H1 (cell line): Measurements from ENCODE around the gene ANKRD24. TPM values are rescaled to one million over a fixed set of nuclear protein-coding genes. Genes with fewer than 3 reads are reported as not detected.

Experiments used
- CTCF ChIA-PET: fragments of 300-600 bp; sonication (Branson Sonifier 250); formaldehyde crosslinking; loops from one replicate; lab custom pipeline; 2021; ENCODE audit not compliant: partially characterized antibody; lab: Charles Lee
- POLR2A ChIA-PET: fragments of 300-600 bp; sonication (Branson Sonifier 250); formaldehyde crosslinking; loops from one replicate; lab custom pipeline; 2021; ENCODE audit warnings: inconsistent platforms; ENCODE audit not compliant: partially characterized antibody; lab: Charles Lee
- DNase-seq, 2 experiments: peaks; one replicate each; pipeline versions ENCODE4 v3.0.0 to v3.0.0-alpha.2; 2010 to 2022; ENCODE audit warnings: low spot score in 2 of 2, low read depth in 1 of 2, mixed read lengths in 1 of 2
- FAIRE-seq: peaks from 2 replicates; lab custom pipeline; 2011; peaks lifted over from hg19 to GRCh38; lab: Jason Lieb, UNC
- H2AFZ ChIP-seq: 2 replicates; pipeline ENCODE4 v1.8.1; 2012; ENCODE audit warnings: low read length, inconsistent platforms
- H2AK5ac ChIP-seq: 2 replicates; pipeline ENCODE4 v1.6.1; 2013; ENCODE audit warnings: low read depth, low read length
- H2BK120ac ChIP-seq: replicated peaks from 2 replicates; pipeline ENCODE3; 2013; ENCODE audit warnings: low read depth, low read length, inconsistent platforms
- H2BK12ac ChIP-seq: 2 replicates; pipeline ENCODE4 v1.6.1; 2013; ENCODE audit warnings: low read depth, low read length
- H2BK15ac ChIP-seq: 2 replicates; pipeline ENCODE4 v1.6.1; 2013; ENCODE audit warnings: low read length
- H2BK20ac ChIP-seq: 2 replicates; pipeline ENCODE4 v1.6.1; 2013; ENCODE audit warnings: low read length
- H2BK5ac ChIP-seq: 2 replicates; pipeline ENCODE4 v1.6.1; 2013; ENCODE audit warnings: low read depth, low read length
- H3K14ac ChIP-seq: 2 replicates; pipeline ENCODE4 v1.6.1; 2013; ENCODE audit warnings: inconsistent platforms; ENCODE audit not compliant: insufficient read length
- H3K18ac ChIP-seq: 2 replicates; pipeline ENCODE4 v1.6.1; 2013; ENCODE audit warnings: low read length; ENCODE audit errors: extremely low read depth
- H3K23ac ChIP-seq: 2 replicates; pipeline ENCODE4 v1.6.1; 2013; ENCODE audit warnings: inconsistent platforms; ENCODE audit not compliant: insufficient read length
- H3K23me2 ChIP-seq: 2 replicates; pipeline ENCODE4 v1.6.1; 2013; ENCODE audit warnings: low read depth, low read length
- H3K27ac ChIP-seq: 2 replicates; pipeline ENCODE4 v1.6.1; 2011; ENCODE audit warnings: low read depth, low read length, inconsistent platforms
- H3K27me3 ChIP-seq, 4 experiments: replicated peaks in 1 of 4; 1 replicate in 1 of 4; 2 replicates in 3 of 4; pipeline versions ENCODE4 v1.6.1 to v1.8.1; 2011 to 2013; ENCODE audit warnings: low read length in 3 of 4, mild to moderate bottlenecking in 3 of 4, inconsistent platforms in 2 of 4, mixed read lengths in 2 of 4, moderate library complexity in 1 of 4; ENCODE audit not compliant: control insufficient read depth in 3 of 4, insufficient read depth in 3 of 4; ENCODE audit errors: extremely low read depth in 1 of 4
- H3K36me3 ChIP-seq, 4 experiments: 2 replicates each; pipeline versions ENCODE4 v1.6.1 to v1.8.1; 2011 to 2013; ENCODE audit warnings: mild to moderate bottlenecking in 4 of 4, low read length in 3 of 4, moderate library complexity in 2 of 4, control low read depth in 1 of 4, inconsistent platforms in 1 of 4; ENCODE audit not compliant: insufficient read depth in 4 of 4, control insufficient read depth in 2 of 4
- H3K4ac ChIP-seq: replicated peaks from 2 replicates; pipeline ENCODE3; 2013; ENCODE audit warnings: low read length, low read depth, mixed read lengths, inconsistent platforms; ENCODE audit not compliant: insufficient read length
- H3K4me1 ChIP-seq, 4 experiments: replicated peaks in 1 of 4; 1 replicate in 1 of 4; 2 replicates in 3 of 4; pipeline versions ENCODE4 v1.6.1 to v1.8.1; 2011 to 2013; ENCODE audit warnings: low read length in 3 of 4, inconsistent platforms in 2 of 4, mixed read lengths in 1 of 4; ENCODE audit not compliant: insufficient read depth in 4 of 4, control insufficient read depth in 3 of 4
- H3K4me2 ChIP-seq, 2 experiments: 2 replicates each; pipeline versions ENCODE4 v1.6.1 to v1.8.1; 2011 to 2013; ENCODE audit warnings: low read depth in 2 of 2, low read length in 2 of 2, control low read depth in 1 of 2, inconsistent platforms in 1 of 2, mild to moderate bottlenecking in 1 of 2; ENCODE audit not compliant: insufficient read depth in 1 of 2
- H3K4me3 ChIP-seq, 4 experiments: fragments of 200-600, 300-600 bp in 1 of 4; sonication (generic), shearing (Covaris generic), sonication (Bioruptor Twin) in 1 of 4; 2 replicates each; pipeline versions ENCODE4 v1.5.1 to v1.8.1; 2011 to 2016; ENCODE audit warnings: low read length in 4 of 4, low read depth in 3 of 4, control low read depth in 2 of 4, inconsistent platforms in 2 of 4, mild to moderate bottlenecking in 2 of 4, mixed read lengths in 1 of 4, moderate library complexity in 1 of 4; ENCODE audit not compliant: insufficient read depth in 2 of 4; ENCODE audit errors: extremely low read depth in 1 of 4
- H3K56ac ChIP-seq: replicated peaks from 2 replicates; pipeline ENCODE3; 2013; ENCODE audit warnings: low read depth, mild to moderate bottlenecking, mixed read lengths, low read length, inconsistent platforms; ENCODE audit not compliant: insufficient read length
- H3K79me1 ChIP-seq: 2 replicates; pipeline ENCODE4 v1.6.1; 2013; ENCODE audit warnings: low read depth, low read length, control low read depth
- H3K79me2 ChIP-seq, 2 experiments: 2 replicates each; pipeline versions ENCODE4 v1.6.1 to v1.8.1; 2012 to 2013; ENCODE audit warnings: low read length in 2 of 2, mild to moderate bottlenecking in 2 of 2, inconsistent platforms in 1 of 2; ENCODE audit not compliant: insufficient read depth in 2 of 2, control insufficient read depth in 1 of 2
- H3K9ac ChIP-seq, 4 experiments: replicated peaks in 1 of 4; 1 replicate in 1 of 4; 2 replicates in 3 of 4; pipeline versions ENCODE4 v1.6.1 to v1.8.1; 2011 to 2013; ENCODE audit warnings: low read depth in 3 of 4, low read length in 3 of 4, control low read depth in 2 of 4, mild to moderate bottlenecking in 2 of 4, moderate library complexity in 2 of 4, inconsistent platforms in 1 of 4; ENCODE audit errors: extremely low read depth in 1 of 4
- H3K9me3 ChIP-seq, 2 experiments: 2 replicates each; pipeline versions ENCODE4 v1.6.1 to v1.8.1; 2012 to 2013; ENCODE audit warnings: mild to moderate bottlenecking in 2 of 2, moderate library complexity in 2 of 2, control low read depth in 1 of 2, inconsistent platforms in 1 of 2, low read depth in 1 of 2, low read length in 1 of 2, mixed read lengths in 1 of 2; ENCODE audit not compliant: insufficient read depth in 2 of 2
- H4K20me1 ChIP-seq, 2 experiments: replicated peaks in 1 of 2; 2 replicates each; pipeline versions ENCODE3 to v1.8.1; 2011 to 2013; ENCODE audit warnings: inconsistent platforms in 2 of 2, low read length in 2 of 2, mild to moderate bottlenecking in 1 of 2; ENCODE audit not compliant: insufficient read depth in 2 of 2, control insufficient read depth in 1 of 2
- H4K5ac ChIP-seq: 2 replicates; pipeline ENCODE4 v1.6.1; 2013; ENCODE audit warnings: low read length, low read depth, mixed read lengths, inconsistent platforms; ENCODE audit not compliant: insufficient read length
- H4K8ac ChIP-seq: 2 replicates; pipeline ENCODE4 v1.8.0; 2013; ENCODE audit warnings: mild to moderate bottlenecking, moderate library complexity, low read length, inconsistent platforms; ENCODE audit not compliant: insufficient read depth; ENCODE audit errors: extremely low read depth
- H4K91ac ChIP-seq: replicated peaks from 2 replicates; pipeline ENCODE3; 2013; ENCODE audit warnings: low read length, mixed read lengths, inconsistent platforms; ENCODE audit not compliant: insufficient read length
- CBX8 ChIP-seq: fragments of 300-800, 300-1000 bp; sonication (generic); IDR thresholded peaks from 2 replicates; pipeline ENCODE4 v1.7.1; 2016; ENCODE audit warnings: low read depth, low read length, borderline replicate concordance
- CHD2 ChIP-seq: IDR thresholded peaks from 2 replicates; pipeline ENCODE4 v1.6.1; 2012; ENCODE audit warnings: low read length, improper control_type of control experiment
- EGR1 ChIP-seq: IDR thresholded peaks from 2 replicates; pipeline ENCODE4 v1.6.1; 2011; ENCODE audit warnings: low read depth, low read length, borderline replicate concordance
- HDAC2 ChIP-seq, 2 experiments: fragments of 300-600 bp in 1 of 2; sonication (generic) in 1 of 2; IDR thresholded peaks; 2 replicates each; pipeline ENCODE4 v1.6.1; 2011 to 2012; ENCODE audit warnings: low read depth in 2 of 2, low read length in 2 of 2, mild to moderate bottlenecking in 2 of 2, moderate library complexity in 2 of 2, borderline replicate concordance in 1 of 2, inconsistent platforms in 1 of 2
- JUND ChIP-seq: IDR thresholded peaks from 2 replicates; pipeline ENCODE4 v1.6.1; 2011; ENCODE audit warnings: mild to moderate bottlenecking, improper control_type of control experiment, low read length
- KDM1A ChIP-seq: fragments of 200-600, 300-600 bp; sonication (generic); IDR thresholded peaks from 2 replicates; pipeline ENCODE4 v1.7.1; 2016; ENCODE audit warnings: mild to moderate bottlenecking, low read length, borderline replicate concordance
- NANOG ChIP-seq: IDR thresholded peaks from 2 replicates; pipeline ENCODE4 v1.6.1; 2011; ENCODE audit warnings: low read length, low read depth, mild to moderate bottlenecking, inconsistent platforms; ENCODE audit not compliant: insufficient read depth, poor library complexity, severe bottlenecking
- POU5F1 ChIP-seq: IDR thresholded peaks from 2 replicates; pipeline ENCODE4 v1.6.1; 2011; ENCODE audit warnings: low read depth, mild to moderate bottlenecking, low read length, moderate library complexity
- RBBP5 ChIP-seq: IDR thresholded peaks from 2 replicates; pipeline ENCODE4 v1.7.1; 2012; ENCODE audit warnings: low read depth, mild to moderate bottlenecking, inconsistent platforms, low read length, moderate library complexity, borderline replicate concordance
- SUZ12 ChIP-seq: fragments of 200-600 bp; sonication (generic); IDR thresholded peaks from 2 replicates; pipeline ENCODE4 v1.6.1; 2012; ENCODE audit warnings: mild to moderate bottlenecking, inconsistent platforms, low read length, moderate library complexity, mixed read lengths
- YY1 ChIP-seq: IDR thresholded peaks from 2 replicates; pipeline ENCODE4 v1.6.1; 2011; ENCODE audit warnings: low read depth, mild to moderate bottlenecking, low read length
- ZNF274 ChIP-seq: IDR thresholded peaks from 2 replicates; pipeline ENCODE4 v1.7.0; 2012; ENCODE audit warnings: low read length, borderline replicate concordance; ENCODE audit errors: extremely low read depth
- WGBS, 2 experiments: shearing (Covaris generic) in 1 of 2; methylation state at CpG; one replicate each; pipeline versions ENCODE4 v1.1.6 to v1.1.7; 2013 to 2015; ENCODE audit warnings: low lambda C conversion rate in 2 of 2, mixed read lengths in 2 of 2, inconsistent platforms in 1 of 2, low coverage in 1 of 2, missing lambda C conversion rate in 1 of 2; ENCODE audit not compliant: insufficient replicate concordance in 2 of 2, insufficient coverage in 1 of 2, insufficient read length in 1 of 2; ENCODE audit errors: extremely low coverage in 1 of 2, missing lambda C conversion rate in 1 of 2; 5-methylcytosine and 5-hydroxymethylcytosine counted together
- polyA plus RNA-seq, 7 experiments: library from polyadenylated mRNA; depleted of rRNA in 3 of 7; stranded (reverse) in 5 of 7; unstranded in 2 of 7; fragments of >200 nt in 5 of 7; fragments of 200-250 nt in 2 of 7; gene quantifications; 1 replicate in 5 of 7; 2 replicates in 1 of 7; 4 replicates in 1 of 7; pipeline versions ENCODE4 v1.2.1 to v1.2.3, GENCODE V29; 2011 to 2013; ENCODE audit warnings: missing spikeins in 2 of 7, mixed read lengths in 2 of 7
- total RNA-seq: library from RNA; stranded (reverse); fragmentation: NEBNext Ultra II Directional; extraction: Animal tissue kit (Norgen Biotek cat#: 25700); gene quantifications from 2 replicates; pipeline ENCODE4 v1.2.1, GENCODE V29; 2021
- TF ChIP-seq, protein P1 (sequence below): IDR thresholded peaks from 2 replicates; pipeline ENCODE4 v1.6.1; 2012; ENCODE audit warnings: inconsistent platforms

The ANKRD24 gene
- total and polyA plus RNA-seq, 2 of the 8 experiments (the other 6 are each of a cell fraction or from before 2014, with no cell fraction given), result 7.6 to 14.1 TPM

- H3K4me1 ChIP-seq, result no peaks in the 10 kb centered on the region; a peak in 2 of 7 replicates
- FAIRE-seq (no peak), DNase-seq (no peak)
- no peak overlapping the region for H4K91ac ChIP-seq
- H2BK5ac ChIP-seq, result no peak overlapping the region
- H2BK120ac ChIP-seq, result no peak overlapping the region
- H3K18ac ChIP-seq, result no peak overlapping the region
- POLR2A ChIA-PET, result interaction anchor here (0.8 to 1.4 kb wide), 4 partner anchors 11 to 70 kb away, joined by 3 read pairs; partner anchors contain the start of gene MPND
- no peak overlapping the region for H2BK15ac ChIP-seq
- no peak overlapping the region for H3K4ac ChIP-seq
- H3K56ac ChIP-seq, result no peak overlapping the region
- H4K20me1 ChIP-seq, result peaks cover 2% of the 10 kb centered on the region in 2 experiments
- no peak overlapping the region for H3K27ac ChIP-seq
- WGBS, 2 experiments, result 80% methylated on average over 9 of the region's 10 CpGs; no CpG with 5 or more reads in 1 of the 2 experiments
- H3K23me2 ChIP-seq, result no peaks in the 10 kb centered on the region
- H3K23ac ChIP-seq, result no peak overlapping the region
- H3K36me3 ChIP-seq, result peaks cover 2 to 5% (median 4%) of the 10 kb centered on the region in 4 experiments; a peak in 3 of 8 replicates
- H2AFZ ChIP-seq, result no peak overlapping the region
- no peaks in the 10 kb centered on the region for H3K79me1 ChIP-seq
- H3K79me2 ChIP-seq, result no peaks in the 10 kb centered on the region
- no peaks in the 10 kb centered on the region for H3K9me3 ChIP-seq
- peaks cover 0 to 2% (median under 1%) of the 10 kb centered on the region in 4 experiments; a peak in 3 of 7 replicates for H3K27me3 ChIP-seq
- H3K9ac ChIP-seq, result no peak overlapping the region
- H2BK12ac ChIP-seq, result no peak overlapping the region
- no peak overlapping the region for H2AK5ac ChIP-seq
- no peak overlapping the region for H3K4me2 ChIP-seq
- no peak overlapping the region for H4K8ac ChIP-seq
- CTCF ChIA-PET, result interaction anchor here (0.6 to 14.6 kb wide), 3 partner anchors 16 to 295 kb away, joined by 3 to 311 read pairs (median 4); partner anchors contain the start of genes MPND and STAP2
- H4K5ac ChIP-seq, result no peak overlapping the region
- no peak overlapping the region for H3K4me3 ChIP-seq
- no peak overlapping the region for H2BK20ac ChIP-seq
- H3K14ac ChIP-seq, result no peak overlapping the region
- TF ChIP-seq EGR1, result no peak
- TF ChIP-seq HDAC2 (IDR thresholded peaks at IDR 0.05; ENCODE audit: borderline replicate concordance in 1 of 2, low read depth in 2 of 2, low read length in 2 of 2), result no peak
- TF ChIP-seq NANOG, result no peak
- TF ChIP-seq ZNF274, result no peak
- TF ChIP-seq, protein P1, sequence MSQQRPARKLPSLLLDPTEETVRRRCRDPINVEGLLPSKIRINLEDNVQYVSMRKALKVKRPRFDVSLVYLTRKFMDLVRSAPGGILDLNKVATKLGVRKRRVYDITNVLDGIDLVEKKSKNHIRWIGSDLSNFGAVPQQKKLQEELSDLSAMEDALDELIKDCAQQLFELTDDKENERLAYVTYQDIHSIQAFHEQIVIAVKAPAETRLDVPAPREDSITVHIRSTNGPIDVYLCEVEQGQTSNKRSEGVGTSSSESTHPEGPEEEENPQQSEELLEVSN, result no peak
- TF ChIP-seq CHD2, result no peak
- no peak for TF ChIP-seq POU5F1
- TF ChIP-seq RBBP5, result no peak
- no peak for TF ChIP-seq JUND
- no peak for TF ChIP-seq CBX8
- TF ChIP-seq YY1, result no peak
- no peak for TF ChIP-seq KDM1A
- TF ChIP-seq SUZ12, result no peak
Measured at GRCh38 chr19:4272894-4273293, 90.4 kb downstream of the ANKRD24 start.
